C4-2B (cell line): ENCODE measurements around the gene PTPN2.

Experiments
- CTCF ChIP-seq: fragments of 450-650 bp; conservative IDR thresholded peaks from 2 replicates; pipeline ENCODE4 v1.5.1; 2017; ENCODE audit warnings: mild to moderate bottlenecking
- ZFX ChIP-seq: fragments of 450-650 bp; IDR thresholded peaks from 2 replicates; pipeline ENCODE4 v1.6.1; 2017

GRCh38 chr18:12819322-12819721 lies 64.7 kb downstream of the PTPN2 start:
- TF ChIP-seq CTCF, result no peak
- TF ChIP-seq ZFX, result no peak
